ENCODE results near the gene FKBP2.

FKBP2 gene

GRCh38 chr11:64291752-64292459, 51.0 kb downstream of the FKBP2 start:
- Histone ChIP-seq H2BK12ac (ENCODE audit: low read length) (no peak overlapping the region), H3K14ac (ENCODE audit: low read length) (no peak overlapping the region), H3K4me1 (ENCODE audit: control insufficient read depth in 1 of 2, insufficient read depth in 2 of 2, low read length in 2 of 2) (peaks cover 2 to 6% of the 10 kb centered on the region in 2 experiments), H4K12ac (ENCODE audit: low read depth, low read length) (no peak overlapping the region), H2BK5ac (ENCODE audit: low read depth, low read length, poor library complexity) (no peak overlapping the region), H3K9me3 (ENCODE audit: insufficient read depth, low read depth, low read length) (peaks cover 7% of the 10 kb centered on the region), H3K27me3 (ENCODE audit: insufficient read depth, low read length) (peaks cover 57% of the 10 kb centered on the region), H3K4ac (ENCODE audit: low read depth, low read length) (no peak overlapping the region), H4K8ac (ENCODE audit: low read depth, low read length) (no peak overlapping the region), H3K4me3 (ENCODE audit: low read depth, low read length) (peak overlapping the region; percentile 4), H3K36me3 (ENCODE audit: control insufficient read depth in 1 of 2, insufficient read depth in 2 of 2, low read length in 2 of 2) (peaks cover 6 to 11% of the 10 kb centered on the region in 2 experiments), H3K79me1 (ENCODE audit: low read length) (no peaks in the 10 kb centered on the region), H3K79me2 (ENCODE audit: control insufficient read depth, insufficient read depth, low read length, poor library complexity) (no peaks in the 10 kb centered on the region), H2AFZ (ENCODE audit: insufficient read depth, low read length, poor library complexity) (no peak overlapping the region), H3K9ac (ENCODE audit: low read length) (no peak overlapping the region), H3K27ac (ENCODE audit: low read depth, low read length) (no peak overlapping the region), H3K4me2 (ENCODE audit: low read length) (peak overlapping the region; percentile 43), H2AK5ac (ENCODE audit: low read length) (no peak overlapping the region), H2BK120ac (ENCODE audit: insufficient read depth, low read length, poor library complexity) (no peak overlapping the region), H3K23ac (ENCODE audit: low read length) (no peak overlapping the region), H4K91ac (ENCODE audit: low read depth, low read length) (no peak overlapping the region), H3K18ac (ENCODE audit: low read length) (no peak overlapping the region)
- DNase-seq, result no peak
- no CpG with 5 or more reads among the region's 96 CpGs for WGBS (ENCODE audit: extremely low coverage, insufficient coverage, insufficient read length)

GRCh38 chr11:64292460-64293254, 51.8 kb downstream of the FKBP2 start:
- no CpG with 5 or more reads among the region's 42 CpGs for WGBS (ENCODE audit: extremely low coverage, insufficient coverage, insufficient read length)

More at GRCh38 chr11:64292460-64293254, 51.8 kb downstream of the FKBP2 start:
- Histone ChIP-seq H2AK5ac (ENCODE audit: low read length) (no peak overlapping the region), H3K23ac (ENCODE audit: low read length) (no peak overlapping the region), H3K18ac (ENCODE audit: low read length) (no peak overlapping the region), H3K27me3 (ENCODE audit: insufficient read depth, low read length) (peaks cover 65% of the 10 kb centered on the region), H2BK120ac (ENCODE audit: insufficient read depth, low read length, poor library complexity) (no peak overlapping the region), H4K91ac (ENCODE audit: low read depth, low read length) (no peak overlapping the region), H3K79me1 (ENCODE audit: low read length) (no peaks in the 10 kb centered on the region), H3K9me3 (ENCODE audit: insufficient read depth, low read depth, low read length) (peaks cover 11% of the 10 kb centered on the region), H3K36me3 (ENCODE audit: control insufficient read depth in 1 of 2, insufficient read depth in 2 of 2, low read length in 2 of 2) (peaks cover 6 to 11% of the 10 kb centered on the region in 2 experiments), H3K79me2 (ENCODE audit: control insufficient read depth, insufficient read depth, low read length, poor library complexity) (no peaks in the 10 kb centered on the region), H3K14ac (ENCODE audit: low read length) (no peak overlapping the region), H3K4me1 (ENCODE audit: control insufficient read depth in 1 of 2, insufficient read depth in 2 of 2, low read length in 2 of 2) (peaks cover 2 to 6% of the 10 kb centered on the region in 2 experiments), H3K4ac (ENCODE audit: low read depth, low read length) (no peak overlapping the region), H4K12ac (ENCODE audit: low read depth, low read length) (no peak overlapping the region), H3K9ac (ENCODE audit: low read length) (no peak overlapping the region), H2AFZ (ENCODE audit: insufficient read depth, low read length, poor library complexity) (no peak overlapping the region), H3K4me3 (ENCODE audit: low read depth, low read length) (no peak overlapping the region), H2BK5ac (ENCODE audit: low read depth, low read length, poor library complexity) (no peak overlapping the region), H4K8ac (ENCODE audit: low read depth, low read length) (no peak overlapping the region), H3K27ac (ENCODE audit: low read depth, low read length) (no peak overlapping the region), H3K4me2 (ENCODE audit: low read length) (peak overlapping the region; percentile 43), H2BK12ac (ENCODE audit: low read length) (no peak overlapping the region)
- no peak for DNase-seq

Measured in trophoblast cell (in vitro differentiated cells and primary cell).